B cell (primary cell): ENCODE results near the gene TRIM46.

Experiments
- EZH2 ChIP-seq: IDR thresholded peaks from 2 replicates; pipeline ENCODE4 v1.6.1; 2012; ENCODE audit warnings: borderline replicate concordance, low read depth, mild to moderate bottlenecking, moderate library complexity, low read length; ENCODE audit not compliant: insufficient read depth, poor library complexity, severe bottlenecking
- TF ChIP-seq, protein P1 (sequence below): fragments of 200-600 bp; IDR thresholded peaks from one replicate; pipeline ENCODE4 v1.8.0; 2022; ENCODE audit warnings: antibody characterized with exemption, mild to moderate bottlenecking

DNA sequence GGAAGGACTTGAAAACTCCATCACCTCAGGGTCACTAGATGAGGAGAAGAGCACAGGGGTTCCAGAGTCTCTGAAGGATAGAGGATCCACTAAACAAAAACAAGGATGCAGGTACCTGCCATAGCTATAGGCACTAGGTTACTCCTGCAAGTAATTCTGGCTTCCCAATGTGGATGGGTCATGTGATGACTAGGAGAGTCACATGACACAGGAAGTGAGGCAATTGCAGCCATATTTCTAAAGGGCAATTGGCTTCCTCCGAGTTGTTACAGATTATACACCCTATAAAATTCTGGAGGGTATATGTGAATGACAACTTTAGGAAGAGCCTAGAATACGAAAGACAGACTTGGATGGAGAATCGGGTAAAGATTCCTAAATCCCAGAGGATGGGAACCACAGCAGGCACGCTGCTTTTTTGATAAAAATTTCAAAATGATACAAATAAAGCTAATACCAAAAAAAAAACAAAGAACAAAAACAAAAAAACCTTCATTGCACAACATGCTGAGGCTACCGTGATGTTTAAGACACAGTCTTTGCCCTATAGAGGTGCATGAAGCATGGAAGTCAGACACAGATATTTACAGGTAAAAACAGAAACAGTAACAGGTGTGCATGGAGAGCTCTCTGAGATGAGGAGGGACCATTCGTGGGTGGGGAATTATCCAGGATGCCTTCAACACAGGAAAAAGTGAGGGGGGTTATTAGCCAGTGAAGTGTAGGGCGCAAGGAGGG, 45.4 kb downstream of the TRIM46 start:
- TF ChIP-seq, protein P1, sequence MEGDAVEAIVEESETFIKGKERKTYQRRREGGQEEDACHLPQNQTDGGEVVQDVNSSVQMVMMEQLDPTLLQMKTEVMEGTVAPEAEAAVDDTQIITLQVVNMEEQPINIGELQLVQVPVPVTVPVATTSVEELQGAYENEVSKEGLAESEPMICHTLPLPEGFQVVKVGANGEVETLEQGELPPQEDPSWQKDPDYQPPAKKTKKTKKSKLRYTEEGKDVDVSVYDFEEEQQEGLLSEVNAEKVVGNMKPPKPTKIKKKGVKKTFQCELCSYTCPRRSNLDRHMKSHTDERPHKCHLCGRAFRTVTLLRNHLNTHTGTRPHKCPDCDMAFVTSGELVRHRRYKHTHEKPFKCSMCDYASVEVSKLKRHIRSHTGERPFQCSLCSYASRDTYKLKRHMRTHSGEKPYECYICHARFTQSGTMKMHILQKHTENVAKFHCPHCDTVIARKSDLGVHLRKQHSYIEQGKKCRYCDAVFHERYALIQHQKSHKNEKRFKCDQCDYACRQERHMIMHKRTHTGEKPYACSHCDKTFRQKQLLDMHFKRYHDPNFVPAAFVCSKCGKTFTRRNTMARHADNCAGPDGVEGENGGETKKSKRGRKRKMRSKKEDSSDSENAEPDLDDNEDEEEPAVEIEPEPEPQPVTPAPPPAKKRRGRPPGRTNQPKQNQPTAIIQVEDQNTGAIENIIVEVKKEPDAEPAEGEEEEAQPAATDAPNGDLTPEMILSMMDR = no peak
- TF ChIP-seq EZH2 = no peak
